Esophagus muscularis mucosa (tissue), 4 donors: ENCODE measurements around the gene COLQ. TPM values are rescaled to one million over a fixed set of nuclear protein-coding genes. Genes with fewer than 3 reads are reported as not detected.

ENCODE experiments used
- DNase-seq: peaks from one replicate; pipeline ENCODE4 v3.0.0-alpha.2; 2017; ENCODE audit errors: extremely low spot score
- H3K27ac ChIP-seq, 4 donors: fragments of 200-600 bp; sonication (generic); replicated peaks in 1 of 4; 1 replicate in 3 of 4; 2 replicates in 1 of 4; pipeline ENCODE4 v1.5.1; 2016 to 2019; ENCODE audit warnings: mild to moderate bottlenecking in 1 of 4
- H3K27me3 ChIP-seq, 4 donors: fragments of 200-600 bp; sonication (generic); one replicate each; pipeline versions ENCODE4 v1.5.1 to v1.6.0; 2016 to 2019
- H3K36me3 ChIP-seq, 4 donors: fragments of 200-600 bp; sonication (generic); one replicate each; pipeline ENCODE4 v1.5.1; 2016 to 2019
- H3K4me1 ChIP-seq, 4 donors: fragments of 200-600 bp; sonication (generic); one replicate each; pipeline ENCODE4 v1.5.1; 2016 to 2019
- H3K4me3 ChIP-seq, 4 donors: fragments of 200-600 bp; sonication (generic); 1 replicate in 2 of 4; 2 replicates in 2 of 4; pipeline ENCODE4 v1.5.1; 2016 to 2019; ENCODE audit warnings: mild to moderate bottlenecking in 4 of 4, moderate library complexity in 1 of 4
- H3K9me3 ChIP-seq, 4 donors: fragments of 200-600 bp; sonication (generic); 1 replicate in 3 of 4; 2 replicates in 1 of 4; pipeline ENCODE4 v1.5.1; 2016 to 2019
- EP300 ChIP-seq: sonication (generic); formaldehyde crosslinking; IDR thresholded peaks from one replicate; pipeline ENCODE4 v1.6.1; 2017; ENCODE audit warnings: antibody characterized with exemption
- POLR2A ChIP-seq: fragments of 450-650 bp; IDR thresholded peaks from one replicate; pipeline ENCODE4 v1.6.1; 2017; ENCODE audit warnings: antibody characterized with exemption, moderate library complexity, mild to moderate bottlenecking, low read depth
- POLR2AphosphoS5 ChIP-seq, 2 donors: sonication (generic); formaldehyde crosslinking; IDR thresholded peaks; one replicate each; pipeline ENCODE4 v1.6.1; 2017; ENCODE audit warnings: antibody characterized with exemption in 2 of 2
- WGBS: methylation state at CpG from one replicate; pipeline ENCODE4 v1.1.5; 2018; 5-methylcytosine and 5-hydroxymethylcytosine counted together
- intact Hi-C: fragments of 100-400 bp; cut with DNase I; formaldehyde crosslinking; loops from one replicate; pipeline ENCODE4 v1.15.1; 2023
- total RNA-seq, 4 donors: library from RNA; depleted of rRNA; stranded (reverse); fragments of >200 nt; gene quantifications; one replicate each; pipeline versions ENCODE4 v1.1.0 to v1.2.1, GENCODE V29; 2016
- TF ChIP-seq, protein P1 (sequence below), 3 experiments: fragments of 200-600 bp in 2 of 3; fragments of 450-650 bp in 1 of 3; sonication (generic) in 2 of 3; IDR thresholded peaks; one replicate each; pipeline ENCODE4 v1.5.1; 2017 to 2019; ENCODE audit warnings: antibody characterized with exemption in 3 of 3, mild to moderate bottlenecking in 2 of 3, moderate library complexity in 1 of 3

The COLQ gene
- total RNA-seq, 4 donors from 2014 or later: 1.2 to 3.1 (median 1.8) TPM

DNA sequence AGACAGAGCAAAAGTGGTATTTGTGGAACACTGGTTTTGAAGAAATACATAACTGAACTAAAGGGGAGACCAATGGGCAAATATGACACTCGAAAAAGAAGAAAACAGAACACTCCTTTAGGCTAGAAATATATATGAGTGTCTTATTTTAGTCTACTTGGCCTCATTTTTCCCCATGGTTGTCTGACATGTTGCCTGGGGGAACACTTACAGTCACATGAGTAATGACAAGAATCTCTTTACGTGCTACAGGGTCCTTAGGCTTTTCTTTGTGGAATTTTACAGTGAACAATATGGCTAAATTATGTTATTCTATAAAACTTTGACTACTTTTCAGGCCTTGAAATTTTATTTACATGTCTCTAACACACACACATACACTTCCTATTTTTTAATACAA is 111.7 kb downstream of the COLQ start:
- peaks cover 30 to 62% (median 48%) of the 10 kb centered on the region in 4 donors for H3K36me3 ChIP-seq
- no peak for TF ChIP-seq POLR2AphosphoS5 (IDR thresholded peaks at IDR 0.05)
- TF ChIP-seq EP300: no peak
- TF ChIP-seq, protein P1, sequence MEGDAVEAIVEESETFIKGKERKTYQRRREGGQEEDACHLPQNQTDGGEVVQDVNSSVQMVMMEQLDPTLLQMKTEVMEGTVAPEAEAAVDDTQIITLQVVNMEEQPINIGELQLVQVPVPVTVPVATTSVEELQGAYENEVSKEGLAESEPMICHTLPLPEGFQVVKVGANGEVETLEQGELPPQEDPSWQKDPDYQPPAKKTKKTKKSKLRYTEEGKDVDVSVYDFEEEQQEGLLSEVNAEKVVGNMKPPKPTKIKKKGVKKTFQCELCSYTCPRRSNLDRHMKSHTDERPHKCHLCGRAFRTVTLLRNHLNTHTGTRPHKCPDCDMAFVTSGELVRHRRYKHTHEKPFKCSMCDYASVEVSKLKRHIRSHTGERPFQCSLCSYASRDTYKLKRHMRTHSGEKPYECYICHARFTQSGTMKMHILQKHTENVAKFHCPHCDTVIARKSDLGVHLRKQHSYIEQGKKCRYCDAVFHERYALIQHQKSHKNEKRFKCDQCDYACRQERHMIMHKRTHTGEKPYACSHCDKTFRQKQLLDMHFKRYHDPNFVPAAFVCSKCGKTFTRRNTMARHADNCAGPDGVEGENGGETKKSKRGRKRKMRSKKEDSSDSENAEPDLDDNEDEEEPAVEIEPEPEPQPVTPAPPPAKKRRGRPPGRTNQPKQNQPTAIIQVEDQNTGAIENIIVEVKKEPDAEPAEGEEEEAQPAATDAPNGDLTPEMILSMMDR (IDR thresholded peaks at IDR 0.05): no peak
- TF ChIP-seq POLR2A: no peak
- 95% methylated on average over 2 of the region's 2 CpGs for WGBS
- no peak overlapping the region for H3K4me3 ChIP-seq
- no peaks in the 10 kb centered on the region for H3K9me3 ChIP-seq
- no peaks in the 10 kb centered on the region for H3K27me3 ChIP-seq
- DNase-seq: no peak
- no peak overlapping the region for H3K27ac ChIP-seq
- peaks cover 0 to 3% (median 0%) of the 10 kb centered on the region in 4 donors for H3K4me1 ChIP-seq
- intact Hi-C loops: loop anchor here (5.0 to 10.0 kb wide), 2 partner anchors 207 to 305 kb away; no protein-coding TSS in a partner anchor

DNA sequence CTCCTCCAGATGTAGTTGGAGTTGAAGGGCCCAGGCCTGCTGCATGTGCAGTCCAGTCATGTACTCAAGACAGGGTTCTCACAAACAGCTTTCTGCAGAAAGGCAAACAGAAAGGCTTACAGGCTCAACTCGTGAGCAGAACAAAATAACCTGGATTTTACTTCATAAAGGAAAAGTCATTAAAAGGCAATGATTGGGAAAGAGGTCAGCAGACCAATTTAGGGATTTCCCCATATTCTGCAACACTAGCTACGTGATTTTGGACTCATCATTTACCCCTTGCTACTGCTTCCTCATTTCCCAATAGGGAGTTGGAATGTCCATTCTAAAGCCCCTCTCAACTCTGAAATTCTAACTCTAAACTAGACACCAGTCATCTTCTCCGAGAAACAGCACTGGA is 112.3 kb downstream of the COLQ start:
- DNase-seq: no peak
- peaks cover 25 to 56% (median 43%) of the 10 kb centered on the region in 4 donors for H3K36me3 ChIP-seq
- no peak for TF ChIP-seq EP300
- TF ChIP-seq, protein P1 (IDR thresholded peaks at IDR 0.05): no peak
- TF ChIP-seq POLR2A: no peak
- TF ChIP-seq POLR2AphosphoS5 (IDR thresholded peaks at IDR 0.05): no peak
- H3K9me3 ChIP-seq: no peaks in the 10 kb centered on the region
- intact Hi-C loops: loop anchor here (5.0 to 10.0 kb wide), 2 partner anchors 207 to 304 kb away; no protein-coding TSS in a partner anchor
- H3K27ac ChIP-seq: no peak overlapping the region
- H3K27me3 ChIP-seq: no peaks in the 10 kb centered on the region
- no peak overlapping the region for H3K4me3 ChIP-seq
- WGBS: 79% methylated on average over 3 of the region's 3 CpGs
- peaks cover 0 to 3% (median 0%) of the 10 kb centered on the region in 4 donors for H3K4me1 ChIP-seq

DNA sequence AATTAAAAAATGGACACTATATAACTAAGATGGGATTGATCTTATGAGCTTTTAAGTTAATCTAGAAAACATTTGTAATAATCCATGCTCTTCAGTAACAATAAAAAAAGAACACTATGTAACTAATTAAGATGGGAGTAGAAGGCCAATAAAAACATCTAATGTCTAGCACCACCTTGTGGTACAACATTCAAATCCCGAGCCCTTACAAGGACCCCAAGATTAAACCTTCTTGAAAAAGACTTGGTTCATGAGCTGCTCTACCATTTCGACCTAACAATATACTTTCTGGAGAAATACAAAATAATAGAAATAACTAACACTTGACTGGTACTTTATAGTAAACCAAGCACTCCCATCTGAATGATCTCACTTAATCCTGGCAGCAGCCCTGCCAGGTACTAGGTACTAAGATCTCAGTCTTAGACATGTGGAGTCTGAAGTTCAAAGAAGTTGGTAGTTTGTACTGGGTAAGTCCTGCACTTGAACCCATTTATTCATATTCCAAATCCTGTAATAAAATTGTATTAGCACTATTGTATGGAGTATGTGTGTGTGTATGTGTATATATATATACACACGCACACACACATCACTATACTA is 116.0 kb downstream of the COLQ start:
- TF ChIP-seq POLR2A: no peak
- TF ChIP-seq, protein P1 (IDR thresholded peaks at IDR 0.05): peak; percentile 43 to 61 (median 53)
- intact Hi-C loops: loop anchor here (5.0 to 10.0 kb wide), 2 partner anchors 203 to 301 kb away; no protein-coding TSS in a partner anchor
- DNase-seq: no peak
- H3K36me3 ChIP-seq: peaks cover 5 to 21% (median 15%) of the 10 kb centered on the region in 4 donors
- 38% methylated on average over 3 of the region's 3 CpGs for WGBS
- H3K4me3 ChIP-seq: no peak overlapping the region
- peaks cover 0 to 3% (median 0%) of the 10 kb centered on the region in 4 donors for H3K4me1 ChIP-seq
- no peaks in the 10 kb centered on the region for H3K9me3 ChIP-seq
- H3K27me3 ChIP-seq: no peaks in the 10 kb centered on the region
- no peak overlapping the region for H3K27ac ChIP-seq

DNA sequence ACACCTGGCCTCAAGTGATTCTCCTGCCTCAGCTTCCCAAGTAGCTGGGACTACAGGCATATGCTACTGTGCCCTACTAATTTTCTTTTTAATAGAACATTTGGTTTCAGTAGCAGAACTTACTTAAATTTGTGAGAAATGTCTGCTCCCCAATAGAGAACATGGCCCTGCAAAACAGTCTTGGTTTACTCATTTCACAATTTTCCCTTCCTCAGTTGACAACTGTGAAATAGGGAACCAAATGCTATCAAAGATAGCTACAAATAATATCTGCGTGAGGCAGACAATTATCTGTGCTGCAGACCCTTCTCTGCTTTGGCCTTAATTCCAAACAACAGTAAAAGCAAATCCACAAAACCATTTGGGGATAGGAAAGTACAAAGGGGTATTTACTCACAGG is 116.7 kb downstream of the COLQ start:
- Histone ChIP-seq H3K9me3 (no peaks in the 10 kb centered on the region), H3K27ac (no peak overlapping the region), H3K4me3 (no peak overlapping the region), H3K27me3 (no peaks in the 10 kb centered on the region), H3K36me3 (peaks cover 0 to 15% (median 8%) of the 10 kb centered on the region in 4 donors), H3K4me1 (peaks cover 0 to 3% (median 0%) of the 10 kb centered on the region in 4 donors)
- intact Hi-C loops: loop anchor here (5.0 to 10.0 kb wide), 2 partner anchors 202 to 300 kb away; no protein-coding TSS in a partner anchor
- 74% methylated on average over 1 of the region's 1 CpG for WGBS
- no peak for DNase-seq
- TF ChIP-seq, protein P1 (IDR thresholded peaks at IDR 0.05): no peak
- TF ChIP-seq POLR2AphosphoS5 (IDR thresholded peaks at IDR 0.05): no peak
- TF ChIP-seq POLR2A: no peak
- no peak for TF ChIP-seq EP300
